K562 (cell line): ENCODE data around the gene MINDY4B. TPM values are rescaled to one million over a fixed set of nuclear protein-coding genes. Genes with fewer than 3 reads are reported as not detected.

Experiments used
- ATAC-seq: fragments of 200-7000 bp; cut with Tn5 transposase; 3 replicates; pipeline ENCODE4 v1.9.1; 2020; ENCODE audit warnings: moderate library complexity
- BruUV-seq: library from RNA; stranded (reverse); fragments of 400-500 nt; replicated peaks from 2 replicates; lab custom pipeline; 2021; lab: Mats Ljungman, UMichigan
- CTCF ChIA-PET: fragments of 300-600 bp; formaldehyde crosslinking; extraction: SDS; loops from one replicate; lab custom pipeline; 2021; ENCODE audit warnings: low intra/inter-chr PET ratio; lab: Yijun Ruan, JAX
- POLR2A ChIA-PET: fragments of 300-600, 350-650 bp; sonication (Branson Sonifier 250); formaldehyde crosslinking; extraction: SDS; loops from one replicate; lab custom pipeline; 2021; ENCODE audit warnings: antibody characterized with exemption, inconsistent platforms; lab: Yijun Ruan, JAX
- DNase-seq, 4 experiments: peaks; one replicate each; pipeline versions ENCODE4 v3.0.0 to v3.0.0-alpha.2; 2011 to 2018; ENCODE audit warnings: low spot score in 3 of 4, mixed read lengths in 3 of 4; ENCODE audit errors: extremely low read depth in 1 of 4
- FAIRE-seq: peaks from 2 replicates; lab custom pipeline; 2011; peaks lifted over from hg19 to GRCh38; lab: Jason Lieb, UNC
- H2AFZ ChIP-seq: 2 replicates; pipeline ENCODE4 v1.6.0; 2011; ENCODE audit warnings: low read depth, low read length, control low read depth, inconsistent platforms
- H3K27ac ChIP-seq: fragments of 200-600 bp; 3 replicates; pipeline ENCODE4 v1.8.0; 2011; ENCODE audit warnings: low read depth, mild to moderate bottlenecking, control low read depth, inconsistent platforms, low read length, moderate library complexity, mixed read lengths; ENCODE audit errors: extremely low read depth
- H3K27me3 ChIP-seq, 2 experiments: fragments of 300-600 bp in 1 of 2; 2 replicates in 1 of 2; 3 replicates in 1 of 2; pipeline versions ENCODE4 v1.6.0 to v1.8.0; 2011; ENCODE audit warnings: inconsistent platforms in 2 of 2, low read length in 2 of 2, mild to moderate bottlenecking in 1 of 2, mixed read lengths in 1 of 2, moderate library complexity in 1 of 2; ENCODE audit not compliant: control insufficient read depth in 2 of 2, insufficient read depth in 2 of 2
- H3K36me3 ChIP-seq: fragments of 300-600 bp; 3 replicates; pipeline ENCODE4 v1.8.0; 2011; ENCODE audit warnings: mild to moderate bottlenecking, low read length, inconsistent platforms; ENCODE audit not compliant: control insufficient read depth, insufficient read depth
- H3K4me1 ChIP-seq, 2 experiments: fragments of 200-600 bp in 1 of 2; replicated peaks in 1 of 2; 2 replicates in 1 of 2; 3 replicates in 1 of 2; pipeline versions ENCODE4 v1.5.1 to v1.8.0; 2011; ENCODE audit warnings: inconsistent platforms in 2 of 2, low read length in 2 of 2, mild to moderate bottlenecking in 1 of 2, mixed read lengths in 1 of 2, moderate library complexity in 1 of 2; ENCODE audit not compliant: control insufficient read depth in 2 of 2, insufficient read depth in 2 of 2
- H3K4me2 ChIP-seq: 2 replicates; pipeline ENCODE4 v1.6.1; 2011; ENCODE audit warnings: low read length, control low read depth, inconsistent platforms, mixed read lengths; ENCODE audit not compliant: insufficient read depth
- H3K4me3 ChIP-seq: fragments of 200-600 bp; sonication (generic), shearing (Covaris generic); 2 replicates; pipeline ENCODE4 v1.5.1; 2016; ENCODE audit warnings: control low read depth, inconsistent platforms
- H3K79me2 ChIP-seq: fragments of 200-600 bp; 3 replicates; pipeline ENCODE4 v1.8.0; 2011; ENCODE audit warnings: low read length, inconsistent platforms; ENCODE audit not compliant: control insufficient read depth, insufficient read depth
- H3K9ac ChIP-seq, 2 experiments: 2 replicates each; pipeline versions ENCODE4 v1.6.0 to v1.6.1; 2011; ENCODE audit warnings: low read depth in 2 of 2, low read length in 2 of 2, control low read depth in 1 of 2, inconsistent platforms in 1 of 2, mild to moderate bottlenecking in 1 of 2, mixed read lengths in 1 of 2; ENCODE audit not compliant: insufficient read depth in 1 of 2
- H3K9me1 ChIP-seq: one replicate; pipeline ENCODE4 v1.6.0; 2011; ENCODE audit warnings: inconsistent platforms, mild to moderate bottlenecking, low read length, moderate library complexity; ENCODE audit not compliant: control insufficient read depth, insufficient read depth
- H3K9me3 ChIP-seq: replicated peaks from 2 replicates; pipeline ENCODE4 v1.5.1; 2011; ENCODE audit warnings: low read depth, low read length, inconsistent platforms; ENCODE audit not compliant: control insufficient read depth, insufficient read depth
- H4K20me1 ChIP-seq: replicated peaks from 2 replicates; pipeline ENCODE4 v1.6.1; 2011; ENCODE audit warnings: low read length, inconsistent platforms, mixed read lengths; ENCODE audit not compliant: control insufficient read depth, insufficient read depth
- BCOR ChIP-seq: fragments of 450-650 bp; IDR thresholded peaks from 2 replicates; pipeline ENCODE4 v1.6.1; 2016
- KDM1A ChIP-seq, 2 experiments: fragments of 450-650 bp; IDR thresholded peaks; 2 replicates each; pipeline ENCODE4 v1.6.1; 2016; ENCODE audit warnings: mild to moderate bottlenecking in 2 of 2
- NR2F6 ChIP-seq: fragments of 450-650 bp; formaldehyde crosslinking; IDR thresholded peaks from 2 replicates; pipeline ENCODE4 v1.4.0; 2020; ENCODE audit warnings: mild to moderate bottlenecking
- PHTF2 ChIP-seq: fragments of 250-450 bp; sonication (Bioruptor Pico); IDR thresholded peaks from 2 replicates; pipeline ENCODE4 v1.5.0; 2021; ENCODE audit warnings: mild to moderate bottlenecking
- RBM25 ChIP-seq: fragments of 200-400 bp; formaldehyde crosslinking; IDR thresholded peaks from 2 replicates; pipeline ENCODE4 v1.6.1; 2018; ENCODE audit warnings: low read length, low read depth, moderate library complexity; ENCODE audit not compliant: severe bottlenecking
- SREBF1 ChIP-seq: fragments of 150-350 bp; IDR thresholded peaks from 2 replicates; pipeline ENCODE4 v1.6.1; 2014; ENCODE audit warnings: antibody characterized with exemption, low read depth, low read length, borderline replicate concordance
- UBTF ChIP-seq, 2 experiments: IDR thresholded peaks; 2 replicates each; pipeline ENCODE4 v1.6.1; 2012; ENCODE audit warnings: improper control_type of control experiment in 2 of 2, low read depth in 2 of 2, low read length in 2 of 2, borderline replicate concordance in 1 of 2
- ZC3H8 ChIP-seq: fragments of 450-650 bp; IDR thresholded peaks from 2 replicates; pipeline ENCODE4 v1.6.1; 2017
- ZFP36 ChIP-seq: fragments of 150-350 bp; IDR thresholded peaks from 2 replicates; pipeline ENCODE4 v1.6.1; 2018; ENCODE audit warnings: low read length, low read depth; ENCODE audit not compliant: partially characterized antibody
- ZNF354B ChIP-seq: fragments of 250-450 bp; sonication (Bioruptor Pico); IDR thresholded peaks from 2 replicates; pipeline ENCODE4 v1.4.0; 2020
- ZNF398 ChIP-seq: fragments of 250-450 bp; sonication (Bioruptor Pico); IDR thresholded peaks from 2 replicates; pipeline ENCODE4 v1.8.0; 2021; ENCODE audit warnings: moderate library complexity, mild to moderate bottlenecking, inconsistent platforms
- ZZZ3 ChIP-seq: fragments of 450-650 bp; IDR thresholded peaks from 2 replicates; pipeline ENCODE4 v1.6.1; 2016; ENCODE audit warnings: antibody characterized with exemption, mild to moderate bottlenecking, moderate library complexity
- whole genome bisulfite sequencing: fragments of 100-300 bp; shearing (Covaris generic); methylation state at CpG from one replicate; pipeline ENCODE4 v1.1.6; 2016; ENCODE audit warnings: low coverage, mixed read lengths; ENCODE audit not compliant: insufficient coverage; ENCODE audit errors: missing lambda C conversion rate; 5-methylcytosine and 5-hydroxymethylcytosine counted together
- in situ Hi-C: fragments of 300-500 bp; cut with MboI; formaldehyde crosslinking; loops from 4 replicates; pipeline ENCODE4 v1.15.0; 2018; ENCODE audit warnings: inconsistent platforms, mixed read lengths
- intact Hi-C: fragments of 100-400 bp; cut with micrococcal nuclease; formaldehyde crosslinking; loops from 2 replicates; pipeline ENCODE4 v1.14.2; 2022
- polyA plus RNA-seq, 8 experiments: library from polyadenylated mRNA; depleted of rRNA in 4 of 8; stranded (reverse) in 5 of 8; unstranded in 3 of 8; fragments of >200 nt; fragmentation: Nextera tagmentation in 2 of 8; fragmentation: Illumina TruSeq in 1 of 8; extraction: Ambion mirVana in 2 of 8; extraction: Trizol in 1 of 8; gene quantifications; 2 replicates each; pipeline versions ENCODE4 v1.2.1 to v1.2.3, GENCODE V29; 2011 to 2014; ENCODE audit warnings: inconsistent platforms in 1 of 8, missing spikeins in 1 of 8
- total RNA-seq, 7 experiments: library from RNA; depleted of rRNA in 6 of 7; stranded (reverse); fragments of >200 nt in 6 of 7; fragmentation: Illumina TruSeq in 2 of 7; extraction: Trizol in 2 of 7; gene quantifications; 2 replicates each; pipeline versions ENCODE4 v1.2.1 to v1.2.3, GENCODE V29; 2011 to 2021; ENCODE audit warnings: low replicate concordance in 1 of 7

MINDY4B gene
- total and polyA plus RNA-seq, 9 of the 15 experiments (the other 6 are each of a cell fraction or from before 2014, with no cell fraction given) = not detected

- in situ Hi-C loops = no loop called here
- CTCF ChIA-PET = interaction anchor here (0.6 kb wide), 1 partner anchor 31 kb away, joined by 3 read pairs; no protein-coding TSS in a partner anchor
These were observed 8.1 kb upstream of the MINDY4B start for GRCh38 chr3:150913133-150913922.

More at GRCh38 chr3:150913133-150913922, 8.1 kb upstream of the MINDY4B start:
- Histone ChIP-seq H3K27me3 (peaks cover 4 to 11% of the 10 kb centered on the region in 2 experiments; a peak in 4 of 5 replicates), H3K4me3 (no peak overlapping the region), H3K79me2 (no peaks in the 10 kb centered on the region), H3K36me3 (no peaks in the 10 kb centered on the region), H2AFZ (no peak overlapping the region), H3K9ac (no peak overlapping the region), H3K4me2 (no peak overlapping the region), H3K9me3 (no peaks in the 10 kb centered on the region), H4K20me1 (no peaks in the 10 kb centered on the region), H3K9me1 (no peaks in the 10 kb centered on the region), H3K27ac (no peak overlapping the region), H3K4me1 (no peaks in the 10 kb centered on the region)
- ATAC-seq (no peak), FAIRE-seq (no peak), DNase-seq (no peak)
- 0% methylated on average over 4 of the region's 4 CpGs for WGBS
- POLR2A ChIA-PET = interaction anchor here (1.1 kb wide), 1 partner anchor 19 kb away, joined by 3 read pairs; no protein-coding TSS in a partner anchor
- no TSS peak for BruUV-seq
- intact Hi-C loops = no loop called here
- peak; percentile 88 for TF ChIP-seq RBM25
- TF ChIP-seq ZC3H8 = no peak
- TF ChIP-seq ZNF398 = no peak
- TF ChIP-seq BCOR = peak; percentile 75
- TF ChIP-seq ZZZ3 = no peak
- TF ChIP-seq NR2F6 (CRISPR knock-in tag) = no peak
- TF ChIP-seq ZNF354B (CRISPR knock-in tag) = no peak
- no peak for TF ChIP-seq UBTF (IDR thresholded peaks at IDR 0.05; ENCODE audit: borderline replicate concordance in 1 of 2, low read depth in 2 of 2, low read length in 2 of 2)
- peak in 1 of 2 experiments; percentile 22; a peak in 1 of 4 replicates for TF ChIP-seq KDM1A (IDR thresholded peaks at IDR 0.05)
- TF ChIP-seq ZFP36 = peak; percentile 69
- no peak for TF ChIP-seq SREBF1
- TF ChIP-seq PHTF2 (CRISPR knock-in tag) = no peak
